Activated CD8-positive, alpha-beta memory T cell treated with anti-CD3 and anti-CD28 coated beads for 48 hours (primary cell): Measurements from ENCODE around the gene FBXW9.
"Not testable (repeated sequence)": the region's sequence is repeated elsewhere in the genome, so short reads cannot be mapped to it uniquely, and the experiment has no call there.

ENCODE experiments used
- DNase-seq, 3 experiments: peaks; one replicate each; pipeline ENCODE4 v3.0.0-alpha.2; 2020; ENCODE audit warnings: low read depth in 2 of 3, low spot score in 2 of 3

The FBXW9 gene

DNA sequence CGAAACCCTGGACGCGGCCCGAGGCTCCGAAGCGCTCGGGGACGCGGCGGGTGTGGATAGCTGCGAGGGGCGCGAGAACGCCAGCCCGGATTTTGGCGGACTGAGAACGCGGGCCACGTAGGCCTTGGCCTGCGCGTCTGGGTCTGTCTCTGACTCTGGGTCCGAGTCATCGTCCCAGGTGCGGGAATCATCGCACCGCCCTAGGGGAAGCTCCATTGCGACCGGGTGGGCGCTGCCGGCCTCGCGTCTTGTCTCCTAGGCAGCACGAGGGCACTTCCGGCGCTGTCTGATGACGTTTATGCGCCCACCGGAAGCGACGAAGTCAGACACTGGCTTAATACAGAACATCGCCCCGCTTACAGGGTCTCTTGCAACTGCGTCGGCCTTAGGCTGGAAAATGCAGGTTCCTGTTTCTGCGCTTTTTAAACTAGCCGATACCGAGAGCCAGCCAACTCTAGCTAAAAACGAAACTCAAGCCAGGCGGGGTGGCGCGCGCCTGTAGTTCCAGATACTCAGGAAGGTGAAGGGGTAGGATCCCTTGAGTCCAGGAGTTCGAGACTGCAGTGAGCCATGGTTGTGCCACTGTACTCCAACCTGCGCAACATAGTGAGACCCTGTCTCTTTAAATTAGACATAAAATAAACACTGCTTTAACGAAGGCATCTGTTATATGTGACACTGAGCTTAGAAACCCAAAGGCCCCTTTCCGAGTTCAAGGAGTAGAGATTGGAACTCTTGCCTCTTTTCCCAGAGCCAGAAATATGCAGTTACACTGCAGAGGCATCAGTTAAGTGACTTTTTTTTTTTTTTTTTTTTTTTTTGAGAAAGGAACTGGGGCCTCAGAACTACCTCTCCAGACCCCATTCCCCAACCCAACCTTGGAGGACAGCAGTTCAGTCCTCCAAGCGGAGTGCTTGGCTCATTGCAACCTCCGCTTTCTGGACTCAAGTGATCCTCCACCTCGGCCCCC lies at the start of gene FBXW9:
Gene FBXW9 (minus strand): TSS at position 266 of the 970 bp plus-strand sequence. CDS start 50 bp downstream, at position 216.
- peak; percentile 90 to 100 (median 99) for DNase-seq

DNA sequence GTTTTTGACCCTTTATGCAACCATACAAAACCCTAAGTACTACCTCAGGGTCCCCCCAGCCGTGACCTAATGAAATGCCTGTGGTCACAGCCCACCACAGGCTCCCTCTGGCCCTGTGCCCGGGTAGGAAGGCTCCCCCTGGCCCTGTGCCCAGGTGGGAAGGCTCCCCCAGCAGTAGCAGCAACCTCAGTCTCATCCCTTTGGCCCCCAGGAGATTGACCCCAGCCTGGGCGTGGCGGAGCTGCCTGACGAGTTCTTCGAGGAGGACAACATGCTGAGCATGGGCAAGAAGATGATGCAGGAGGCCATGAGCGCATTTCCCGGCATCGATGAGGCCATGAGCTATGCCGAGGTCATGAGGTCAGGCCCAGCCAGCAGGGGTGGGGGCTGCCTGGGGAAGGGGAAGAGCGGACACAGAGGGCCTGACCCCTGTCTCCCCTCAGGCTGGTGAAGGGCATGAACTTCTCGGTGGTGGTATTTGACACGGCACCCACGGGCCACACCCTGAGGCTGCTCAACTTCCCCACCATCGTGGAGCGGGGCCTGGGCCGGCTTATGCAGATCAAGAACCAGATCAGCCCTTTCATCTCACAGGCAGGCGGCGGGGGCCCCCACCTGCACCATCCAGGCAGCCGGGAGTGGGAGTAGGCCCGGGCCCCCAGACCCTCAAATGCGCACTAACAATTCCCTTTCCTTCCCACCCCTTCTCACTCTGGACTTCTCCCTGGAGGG lies 48.9 kb upstream of the FBXW9 start:
- no peak for DNase-seq

DNA sequence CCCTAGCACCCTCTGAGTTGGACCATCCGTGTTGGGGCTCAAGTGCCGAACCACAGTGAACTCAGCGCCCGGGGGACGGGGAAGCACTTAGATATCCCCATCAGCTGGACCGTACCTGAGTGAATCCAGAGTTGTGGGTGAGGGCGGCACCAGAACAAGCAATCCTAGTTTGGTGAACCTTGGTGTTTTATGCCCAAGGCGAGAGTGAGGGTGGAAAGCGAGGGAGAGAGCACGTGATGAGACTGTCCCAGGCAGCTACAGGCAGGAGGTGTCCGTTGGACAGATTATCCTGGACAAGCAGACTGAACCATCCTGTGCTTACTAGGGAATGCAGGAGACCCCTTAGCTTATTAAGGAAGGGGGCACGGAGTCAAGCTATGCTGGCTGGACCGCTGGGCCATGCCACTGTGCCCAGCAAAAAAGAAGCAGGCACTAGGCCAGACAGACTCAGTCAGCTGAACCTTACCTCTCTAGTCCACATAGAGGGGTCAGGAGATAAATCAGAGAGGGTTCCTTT lies 41.5 kb upstream of the FBXW9 start:
- DNase-seq = no peak

DNA sequence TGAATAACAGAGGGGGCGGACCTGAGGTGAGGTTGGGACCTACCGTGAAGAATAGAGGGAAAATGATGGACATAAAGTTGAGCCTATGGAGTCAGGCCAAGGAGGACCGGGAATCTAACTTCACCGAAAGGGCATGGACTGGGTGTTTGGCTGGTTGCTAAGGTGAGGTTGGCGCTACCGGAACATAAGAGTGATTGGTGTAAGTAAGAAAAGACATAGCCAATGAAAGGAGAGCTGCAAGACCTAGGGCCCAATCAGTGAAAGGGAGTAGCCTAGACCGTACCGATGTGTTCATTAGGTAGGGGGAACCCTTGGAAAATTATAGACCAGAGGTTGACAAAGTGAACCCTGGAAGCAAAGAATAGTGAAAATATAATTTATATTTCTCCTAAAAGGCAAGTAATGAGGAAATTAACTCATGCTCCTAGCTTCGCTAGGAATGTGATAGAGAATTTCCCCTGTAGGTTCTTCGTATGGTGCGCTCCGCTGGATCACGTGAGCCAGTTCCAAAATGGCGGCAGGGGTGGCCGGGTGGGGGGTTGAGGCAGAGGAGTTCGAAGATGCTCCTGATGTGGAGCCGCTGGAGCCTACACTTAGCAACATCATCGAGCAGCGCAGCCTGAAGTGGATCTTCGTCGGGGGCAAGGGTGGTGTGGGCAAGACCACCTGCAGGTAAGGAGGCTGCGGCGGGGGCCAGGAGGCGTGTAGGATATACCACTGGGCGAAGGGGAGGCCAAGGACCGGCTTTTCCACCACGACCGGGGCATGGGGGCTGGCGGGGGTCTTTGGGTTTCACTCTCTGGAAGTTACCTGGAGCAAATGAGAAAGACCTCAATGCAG lies 40.8 kb upstream of the FBXW9 start, which contains the start of gene GET3:
Gene GET3 (plus strand): TSS at position 503 of the 840 bp plus-strand sequence. CDS start 9 bp downstream, at position 512.
- DNase-seq = peak in 2 of 3 experiments; percentile 54 to 55

DNA sequence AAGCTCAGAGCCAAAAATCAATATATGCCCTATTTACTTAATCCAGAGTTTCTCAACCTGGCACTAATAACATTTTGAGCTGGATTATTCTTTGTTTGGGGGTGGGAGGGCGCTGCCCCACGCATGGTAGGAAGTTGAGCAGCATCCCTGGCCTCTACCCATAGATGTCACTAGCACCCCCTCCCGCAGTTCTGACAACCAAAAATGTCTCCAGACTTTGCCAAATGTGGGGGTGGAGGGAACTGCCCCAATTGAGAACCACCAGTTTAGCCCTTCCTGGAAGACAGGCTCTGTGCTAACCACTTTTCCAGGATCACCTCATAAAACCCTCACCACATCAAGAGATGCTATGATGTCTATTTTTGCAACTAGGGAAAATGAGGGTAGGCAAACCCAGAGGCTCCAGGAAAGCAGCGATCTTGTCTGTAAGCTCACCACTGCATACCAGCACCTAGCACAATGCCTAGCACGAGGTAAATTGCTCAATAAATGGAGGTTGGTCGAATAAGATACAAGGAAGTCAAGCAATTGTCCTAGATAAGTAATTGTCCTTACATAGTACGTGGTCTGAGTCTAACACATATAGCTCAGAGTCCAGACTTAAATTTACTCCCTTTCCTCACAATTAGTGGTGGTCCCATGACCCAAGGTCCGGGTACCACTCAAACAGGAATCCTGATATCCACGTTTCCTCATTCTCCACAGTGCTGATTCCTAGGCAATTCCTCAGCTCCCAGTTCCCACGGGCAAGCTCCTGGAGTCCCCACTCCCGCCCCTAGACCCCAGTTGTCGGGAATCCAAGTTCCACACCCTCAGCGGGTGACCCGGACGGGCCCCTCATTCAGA lies 37.2 kb upstream of the FBXW9 start:
- DNase-seq = no peak

DNA sequence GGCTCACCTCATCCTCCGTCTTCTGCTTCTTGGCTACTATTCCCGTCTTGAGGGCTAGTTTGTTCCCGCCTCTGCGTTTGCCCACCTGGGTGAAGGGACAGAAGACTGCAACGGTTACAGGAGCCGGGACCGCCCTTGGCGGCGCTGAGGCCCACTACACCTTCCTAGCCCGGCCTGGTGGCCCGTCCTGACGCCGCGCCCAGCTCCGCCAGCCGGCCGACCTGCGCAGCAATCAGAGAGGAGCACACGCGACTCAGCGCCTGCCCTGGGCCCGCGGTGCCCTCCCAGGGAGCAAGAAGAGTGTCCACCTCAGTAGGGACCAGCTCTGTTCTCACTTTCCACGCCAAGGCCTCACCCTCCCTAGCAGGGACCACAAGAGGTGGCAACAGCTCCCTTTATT lies 34.9 kb upstream of the FBXW9 start:
- DNase-seq = no peak

DNA sequence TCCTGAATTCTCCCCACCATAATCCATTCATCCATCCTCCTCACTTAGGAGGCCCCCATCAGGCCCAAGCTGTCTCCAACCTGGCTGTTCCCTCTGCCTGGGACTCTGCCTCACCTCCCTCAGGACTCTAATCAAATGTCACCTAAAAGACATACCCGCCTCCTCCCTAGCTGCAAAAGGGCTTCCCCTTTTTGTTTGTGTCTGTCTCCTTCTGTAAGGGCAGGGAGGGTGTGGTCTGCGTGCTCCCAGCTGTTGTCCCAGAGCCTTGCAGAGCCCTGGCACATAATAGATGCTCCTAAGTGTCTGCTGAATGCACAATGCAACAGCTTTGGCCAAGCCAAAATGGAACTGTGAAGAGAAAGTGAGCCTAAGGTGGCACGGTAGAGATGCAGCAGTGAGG lies 33.6 kb upstream of the FBXW9 start:
- no peak for DNase-seq

DNA sequence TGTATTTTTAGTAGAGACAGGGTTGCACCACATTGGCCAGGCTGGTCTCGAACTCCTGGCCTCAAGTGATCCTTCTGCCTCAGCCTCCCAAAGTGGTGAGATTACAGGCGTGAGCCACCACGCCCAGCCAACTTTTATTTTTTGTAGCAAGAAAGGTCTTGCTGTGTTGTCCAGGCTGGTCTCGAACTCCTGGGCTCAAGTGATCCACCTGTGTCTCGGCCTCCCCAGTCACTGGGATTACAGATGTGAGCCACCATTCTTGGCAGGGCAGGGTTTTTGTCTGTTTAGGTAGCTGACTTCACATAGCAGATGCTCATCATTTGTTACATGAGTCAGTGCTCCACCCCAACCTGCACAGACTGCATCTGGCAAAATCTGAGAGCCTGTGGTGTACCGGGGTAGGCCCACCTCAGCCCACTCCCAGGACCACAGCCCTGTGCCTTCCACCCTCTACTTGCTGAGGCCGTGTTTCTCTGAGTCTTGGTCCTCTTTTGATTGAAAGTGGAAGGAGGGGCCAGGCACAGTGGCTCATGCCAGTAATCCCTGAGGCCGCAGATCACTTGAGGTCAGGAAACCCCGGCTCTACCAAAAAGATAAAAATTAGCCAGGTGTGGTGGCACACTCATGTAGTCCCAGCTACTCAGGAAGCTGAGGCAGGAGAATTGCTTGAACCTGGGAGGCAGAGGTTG lies 31.5 kb upstream of the FBXW9 start:
- no peak for DNase-seq

DNA sequence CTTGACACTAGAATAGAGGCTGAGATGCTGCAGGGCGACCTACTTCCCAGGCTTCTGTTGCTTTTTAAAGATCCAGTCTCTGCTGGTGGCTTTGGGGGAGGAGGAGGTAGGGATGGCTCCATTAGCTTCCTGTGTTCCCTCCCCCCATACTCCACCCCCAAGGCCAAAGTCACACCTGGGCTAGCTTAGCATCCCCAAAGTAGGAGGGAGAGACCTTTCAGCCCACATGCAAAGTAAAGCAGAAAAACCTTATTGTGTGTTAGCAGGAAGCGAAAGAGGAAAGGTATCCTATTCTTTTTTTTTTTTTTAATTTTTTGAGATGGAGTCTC lies 30.5 kb upstream of the FBXW9 start:
- no peak for DNase-seq

DNA sequence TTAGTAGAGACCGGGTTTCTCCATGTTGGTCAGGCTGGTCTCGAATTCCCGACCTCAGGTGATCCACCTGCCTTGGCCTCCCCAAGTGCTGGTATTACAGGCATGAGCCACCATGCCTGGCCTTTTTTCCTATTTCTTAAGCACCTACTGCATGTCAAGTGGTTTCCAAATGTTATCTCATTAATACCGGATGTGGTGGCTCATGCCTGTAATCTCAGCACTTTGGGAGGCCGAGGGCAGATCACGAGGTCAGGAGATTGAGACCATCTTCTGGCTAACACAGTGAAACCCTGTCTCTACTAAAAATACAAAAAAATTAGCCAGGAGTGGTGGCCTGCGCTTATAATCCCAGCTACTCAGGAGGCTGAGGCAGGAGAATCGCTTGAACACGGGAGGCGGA lies 29.2 kb upstream of the FBXW9 start:
- DNase-seq = not testable (repeated sequence)

DNA sequence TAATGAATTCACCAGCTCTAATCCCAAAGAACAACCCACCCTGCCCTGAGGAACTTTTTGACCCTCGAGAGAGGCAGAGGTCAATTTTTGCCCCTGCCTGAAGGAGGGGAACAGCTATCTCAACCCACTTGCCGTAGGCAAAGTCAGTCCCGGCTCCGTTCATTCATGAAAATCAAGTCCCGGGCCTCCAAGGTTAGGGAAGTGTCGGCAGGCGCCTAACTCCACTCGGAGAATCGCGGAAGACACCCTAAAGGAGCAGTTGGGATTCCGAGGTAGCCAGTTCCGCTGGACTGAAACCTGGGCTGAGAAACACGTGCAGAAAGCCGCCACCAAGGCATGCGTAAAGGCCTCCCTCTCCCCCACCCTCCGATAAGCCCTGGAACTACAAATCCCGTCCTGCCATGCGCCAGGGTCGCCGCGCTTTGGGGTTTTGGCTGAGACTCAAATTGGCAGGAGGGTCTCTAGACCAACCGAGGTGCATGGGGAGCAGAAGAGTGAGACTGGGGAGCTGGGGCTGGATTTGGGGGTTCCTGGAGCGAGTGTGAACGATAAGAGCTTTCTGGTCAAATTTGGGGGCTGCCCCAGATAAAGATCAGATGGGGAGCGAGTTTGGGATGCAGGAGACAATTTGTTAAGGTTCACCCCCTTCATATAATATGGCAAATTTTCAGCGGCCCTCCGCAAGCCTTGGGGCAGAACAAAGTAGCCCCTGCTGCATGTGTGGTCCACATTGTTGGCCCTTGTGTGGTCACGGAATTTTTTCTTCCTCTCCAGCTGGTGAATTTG lies 27.4 kb upstream of the FBXW9 start, which contains the start of gene TNPO2:
Gene TNPO2 (minus strand): TSS at position 292 of the 786 bp plus-strand sequence. CDS start 2,955 bp downstream, outside the sequence.
- DNase-seq = peak; percentile 53 to 59 (median 53)

DNA sequence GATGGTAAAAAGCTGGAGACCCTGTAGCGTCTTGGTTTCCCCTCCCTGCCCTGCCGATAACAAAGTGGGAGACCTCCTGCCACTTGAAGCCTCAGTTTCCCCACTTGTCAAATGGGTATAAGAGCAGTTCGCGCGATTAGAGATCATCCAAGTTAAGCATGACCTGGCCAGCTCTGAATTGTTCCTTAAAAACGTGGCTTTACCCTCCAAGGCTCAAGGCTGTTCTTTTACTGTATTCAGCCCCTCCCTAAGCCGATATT lies 26.9 kb upstream of the FBXW9 start:
- no peak for DNase-seq

DNA sequence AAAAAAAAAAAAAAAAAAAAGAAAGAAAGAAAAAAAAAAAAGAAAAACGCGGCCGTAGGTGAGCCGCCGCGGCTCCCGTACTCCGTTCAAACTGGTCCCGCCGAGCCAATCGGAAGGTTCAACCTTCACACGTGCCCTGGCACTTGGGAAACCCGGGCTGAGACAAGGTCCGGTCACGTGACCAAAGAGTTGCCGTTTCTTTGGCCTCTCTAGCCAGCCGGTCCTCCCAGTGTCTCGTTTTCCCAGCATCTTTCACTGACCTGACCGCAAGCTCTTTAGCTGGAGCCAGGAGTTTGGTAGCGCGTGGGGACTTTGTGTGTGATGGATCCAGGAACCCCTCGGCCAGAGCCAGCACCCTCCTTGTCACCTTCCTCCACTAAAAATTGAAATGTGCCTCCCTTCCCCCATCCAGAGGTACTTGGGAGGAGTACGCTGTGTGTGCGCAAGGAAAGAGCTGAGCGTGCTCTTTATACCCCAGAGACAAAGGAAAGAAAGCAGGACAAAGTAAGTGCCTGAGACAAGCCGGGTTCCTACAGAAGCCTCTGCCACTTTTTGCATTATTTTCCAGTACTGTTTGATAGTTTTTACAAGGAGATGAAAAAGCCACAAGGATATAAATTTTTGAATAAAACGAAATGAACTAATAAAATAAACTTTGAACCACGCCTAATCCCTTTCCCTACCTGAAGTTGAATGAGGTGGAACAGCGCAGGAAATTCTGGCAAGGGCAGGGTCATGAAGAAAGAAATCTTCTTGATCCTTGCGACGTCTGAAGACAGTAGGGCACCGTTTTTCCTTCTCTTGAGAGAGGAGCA lies 26.3 kb upstream of the FBXW9 start:
- peak; percentile 76 to 80 (median 80) for DNase-seq

DNA sequence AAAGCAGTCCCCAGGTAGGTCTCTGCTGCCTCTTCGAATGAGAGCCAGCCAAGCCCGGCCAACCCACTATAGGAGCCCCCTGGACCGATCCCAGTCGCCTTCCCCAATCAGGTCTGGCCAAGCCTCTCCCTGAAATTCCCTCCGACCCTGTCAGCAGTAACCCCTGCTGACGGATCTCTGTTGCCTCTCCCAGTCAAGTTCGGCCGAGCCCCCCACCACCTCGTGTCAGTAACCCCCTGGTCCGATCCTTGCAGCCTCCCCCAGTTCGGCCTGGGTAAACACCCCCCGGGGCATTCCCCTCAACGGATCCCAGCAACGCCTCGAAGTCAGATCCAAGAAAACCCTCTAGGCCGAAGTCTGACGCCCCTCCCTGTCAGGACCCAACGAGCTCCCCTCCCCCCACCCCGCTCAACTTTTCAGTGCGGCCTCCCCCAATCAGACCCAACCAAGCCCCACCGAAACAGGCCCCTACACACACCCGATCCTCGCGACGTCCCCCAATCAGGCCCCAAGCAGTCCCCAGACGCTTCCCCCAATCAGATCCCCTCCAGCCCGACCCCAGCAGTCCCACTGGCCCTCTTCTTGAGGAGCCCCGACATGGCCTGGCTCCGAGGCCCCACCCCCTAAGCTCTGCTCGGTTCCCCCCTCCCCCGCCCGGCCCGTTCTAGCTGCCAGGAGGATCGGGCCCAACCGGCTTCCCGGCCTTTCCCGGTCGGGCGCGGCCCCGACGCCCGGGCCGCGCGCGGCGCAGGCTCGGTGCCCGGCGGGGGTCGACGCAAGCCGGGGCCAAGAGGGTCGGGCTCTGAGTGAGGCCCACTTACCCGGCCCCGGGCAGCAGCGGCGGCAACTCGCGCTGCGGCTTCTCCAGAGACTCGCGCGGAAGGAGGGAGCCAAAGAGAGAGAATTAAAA lies 25.5 kb upstream of the FBXW9 start:
- DNase-seq = no peak

DNA sequence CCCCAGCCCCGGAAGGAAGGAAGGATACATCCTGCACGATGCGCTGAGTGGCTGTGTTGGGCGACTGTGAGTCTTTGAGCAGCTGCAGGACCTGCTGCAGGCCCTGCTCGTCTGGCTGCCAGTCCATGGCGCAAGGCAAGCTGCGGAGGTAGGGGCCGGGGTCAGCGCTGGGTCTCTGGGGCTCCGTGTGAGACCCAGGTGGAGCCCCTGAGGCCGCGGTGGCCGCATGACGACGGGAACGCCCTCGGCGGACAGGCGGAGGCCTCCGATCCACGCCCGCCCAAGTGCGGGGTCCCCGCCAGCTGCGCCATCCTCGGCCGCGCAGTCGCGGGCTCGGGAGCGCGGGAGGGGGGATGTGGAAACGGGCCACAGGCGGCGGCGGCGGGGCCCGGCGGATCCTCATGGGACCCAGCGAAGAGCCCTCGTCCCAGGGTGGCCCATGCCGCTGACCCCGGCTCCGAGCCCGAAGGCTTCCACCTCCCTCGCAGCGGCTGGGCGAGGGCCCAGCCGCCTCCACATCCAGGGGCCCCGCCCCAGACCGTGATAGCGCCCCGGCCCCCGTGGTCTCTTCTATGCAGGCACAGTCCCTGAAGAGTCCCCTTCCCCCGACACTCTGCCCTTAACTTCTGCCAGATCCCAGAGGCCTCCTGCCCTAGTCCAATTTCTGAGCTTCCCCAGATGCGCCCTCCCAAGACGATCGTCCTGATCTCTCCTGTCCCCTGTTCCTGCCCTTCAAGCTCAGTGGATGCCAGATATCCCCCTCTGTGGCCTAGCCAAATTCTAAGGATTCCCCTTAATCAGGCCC lies 24.6 kb upstream of the FBXW9 start:
- no peak for DNase-seq

DNA sequence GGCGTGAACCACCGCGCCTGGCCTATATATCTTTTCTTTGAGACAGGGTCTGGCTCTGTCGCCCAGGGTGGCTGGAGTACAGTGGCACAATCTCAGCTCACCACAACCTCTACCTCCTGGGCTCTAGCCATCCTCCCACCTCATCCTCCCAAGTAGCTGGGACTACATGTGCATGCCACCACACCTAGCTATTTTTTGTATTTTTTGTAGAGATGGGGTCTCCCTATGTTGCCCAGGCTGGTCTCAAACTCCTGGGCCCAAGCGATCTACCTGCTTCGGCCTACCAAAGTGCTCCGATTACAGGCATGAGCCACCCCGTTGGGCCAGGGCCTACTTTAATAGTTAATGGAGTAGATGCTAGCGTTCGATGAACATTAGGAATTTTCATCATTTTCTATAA lies 23.9 kb upstream of the FBXW9 start:
- DNase-seq = no peak
